ENCODE results near the gene FMNL2. TPM values are rescaled to one million over a fixed set of nuclear protein-coding genes. Genes with fewer than 3 reads are reported as not detected.
A peak's percentile ranks its signal among the peaks of the same experiment; 100 is the strongest.

The FMNL2 gene
- total and polyA plus RNA-seq, 10 donors = 8.8 to 59.3 (median 33.5) TPM

- H3K4me3 ChIP-seq = no peak overlapping the region
- H3K36me3 ChIP-seq = no peaks in the 10 kb centered on the region
- DNase-seq = no peak
- no peak overlapping the region for H3K27ac ChIP-seq
- 94 to 100% (median 96%) methylated on average over 2 of the region's 2 CpGs for WGBS, 5 donors
- TF ChIP-seq POLR2A (IDR thresholded peaks at IDR 0.05) (no peak), CTCF (IDR thresholded peaks at IDR 0.05 in 8 of 11, conservative IDR thresholded peaks at IDR 0.05 in 3 of 11) (no peak), POLR2AphosphoS5 (IDR thresholded peaks at IDR 0.05) (no peak)
- intact Hi-C loops (cut with DNase I; ENCODE audit: low total_unique reads) = no loop called here
- H3K27me3 ChIP-seq (replicated peaks in 1 of 7) = no peaks in the 10 kb centered on the region
- H3K4me1 ChIP-seq = no peaks in the 10 kb centered on the region
- H3K9me3 ChIP-seq = no peaks in the 10 kb centered on the region
Observed at GRCh38 chr2:152391318-152391717, 56.3 kb downstream of the FMNL2 start.

GRCh38 chr2:152393377-152393776 is 58.4 kb downstream of the FMNL2 start:
- 91 to 100% (median 98%) methylated on average over 1 of the region's 1 CpG for WGBS, 5 donors
- intact Hi-C loops (cut with DNase I; ENCODE audit: low total_unique reads) = no loop called here
- Histone ChIP-seq H3K36me3 (no peaks in the 10 kb centered on the region), H3K27me3 (replicated peaks in 1 of 7) (no peaks in the 10 kb centered on the region), H3K4me1 (peaks cover 0 to 5% (median 0%) of the 10 kb centered on the region in 6 donors), H3K4me3 (no peak overlapping the region), H3K9me3 (no peaks in the 10 kb centered on the region), H3K27ac (no peak overlapping the region)
- no peak for TF ChIP-seq CTCF (IDR thresholded peaks at IDR 0.05 in 8 of 11, conservative IDR thresholded peaks at IDR 0.05 in 3 of 11)
- TF ChIP-seq POLR2A (IDR thresholded peaks at IDR 0.05) = no peak
- TF ChIP-seq POLR2AphosphoS5 (IDR thresholded peaks at IDR 0.05) = no peak
- DNase-seq = no peak

GRCh38 chr2:152394326-152394725 is 59.4 kb downstream of the FMNL2 start:
- Histone ChIP-seq H3K27ac (no peak overlapping the region), H3K4me3 (no peak overlapping the region), H3K36me3 (no peaks in the 10 kb centered on the region), H3K27me3 (replicated peaks in 1 of 7) (no peaks in the 10 kb centered on the region), H3K4me1 (peaks cover 0 to 5% (median 0%) of the 10 kb centered on the region in 6 donors), H3K9me3 (no peaks in the 10 kb centered on the region)
- no peak for TF ChIP-seq POLR2A (IDR thresholded peaks at IDR 0.05)
- no peak for TF ChIP-seq CTCF (IDR thresholded peaks at IDR 0.05 in 8 of 11, conservative IDR thresholded peaks at IDR 0.05 in 3 of 11)
- no peak for TF ChIP-seq POLR2AphosphoS5 (IDR thresholded peaks at IDR 0.05)
- intact Hi-C loops (cut with DNase I; ENCODE audit: low total_unique reads) = no loop called here
- DNase-seq = no peak

GRCh38 chr2:152395103-152395502 is 60.1 kb downstream of the FMNL2 start:
- TF ChIP-seq POLR2AphosphoS5 (IDR thresholded peaks at IDR 0.05) = no peak
- TF ChIP-seq CTCF (IDR thresholded peaks at IDR 0.05 in 8 of 11, conservative IDR thresholded peaks at IDR 0.05 in 3 of 11) = no peak
- no peak for TF ChIP-seq POLR2A (IDR thresholded peaks at IDR 0.05)
- Histone ChIP-seq H3K4me3 (no peak overlapping the region), H3K27me3 (replicated peaks in 1 of 7) (no peaks in the 10 kb centered on the region), H3K9me3 (no peaks in the 10 kb centered on the region), H3K36me3 (no peaks in the 10 kb centered on the region), H3K27ac (peak overlapping the region in 3 of 8 donors; percentile 40 to 55 (median 49)), H3K4me1 (peaks cover 0 to 5% (median 0%) of the 10 kb centered on the region in 6 donors)
- WGBS, 5 donors = 79 to 86% (median 83%) methylated on average over 2 of the region's 2 CpGs
- no peak for DNase-seq
- intact Hi-C loops (cut with DNase I; ENCODE audit: low total_unique reads) = no loop called here

All from spleen (tissue), 11 donors.